Stimulated activated CD8-positive, alpha-beta memory T cell treated with anti-CD3 and anti-CD28 coated beads, Interleukin-12 subunit alpha, Interleukin-12 subunit beta, amount 100 ng/mL, for 24 hours (primary cell): ENCODE results near the gene YKT6.

Experiments used
- DNase-seq: peaks from one replicate; pipeline ENCODE4 v3.0.0-alpha.2; 2020; ENCODE audit errors: extremely low read depth

YKT6 gene

GRCh38 chr7:44232901-44233715 lies 32.3 kb downstream of the YKT6 start:
- no peak for DNase-seq

GRCh38 chr7:44235066-44235465 lies 34.3 kb downstream of the YKT6 start:
- DNase-seq, result no peak

GRCh38 chr7:44235582-44236332 lies 35.0 kb downstream of the YKT6 start:
- DNase-seq, result no peak

- no peak for DNase-seq
These were observed 35.6 kb downstream of the YKT6 start for GRCh38 chr7:44236333-44236728.

GRCh38 chr7:44237696-44238095 lies 36.9 kb downstream of the YKT6 start:
- DNase-seq, result no peak

GRCh38 chr7:44238116-44238695 lies 37.4 kb downstream of the YKT6 start:
- no peak for DNase-seq

- DNase-seq, result no peak
These were observed 38.6 kb downstream of the YKT6 start for GRCh38 chr7:44239361-44239760.

GRCh38 chr7:44240376-44240775 lies 39.6 kb downstream of the YKT6 start:
- no peak for DNase-seq

- no peak for DNase-seq
These were observed 40.3 kb downstream of the YKT6 start for GRCh38 chr7:44240983-44241510.

- no peak for DNase-seq
These were observed 41.3 kb downstream of the YKT6 start for GRCh38 chr7:44242091-44242490.

GRCh38 chr7:44244282-44244681 lies 43.5 kb downstream of the YKT6 start:
- DNase-seq, result no peak

GRCh38 chr7:44246396-44247113 lies 45.8 kb downstream of the YKT6 start:
- DNase-seq, result no peak

GRCh38 chr7:44247868-44248651 lies 47.3 kb downstream of the YKT6 start:
- DNase-seq, result no peak

- no peak for DNase-seq
These were observed 49.0 kb downstream of the YKT6 start for GRCh38 chr7:44249639-44250234.

- no peak for DNase-seq
These were observed 50.5 kb downstream of the YKT6 start for GRCh38 chr7:44251269-44251668.

- no peak for DNase-seq
These were observed 51.1 kb downstream of the YKT6 start for GRCh38 chr7:44251881-44252280.

- DNase-seq, result no peak
These were observed 55.7 kb downstream of the YKT6 start for GRCh38 chr7:44256459-44256858.

- DNase-seq, result no peak
These were observed 56.4 kb downstream of the YKT6 start for GRCh38 chr7:44257213-44257612.

- DNase-seq, result peak; percentile 60
These were observed 57.0 kb downstream of the YKT6 start for GRCh38 chr7:44257618-44258422.

GRCh38 chr7:44258423-44258760 lies 57.6 kb downstream of the YKT6 start:
- no peak for DNase-seq
